ENCODE results near the gene ASAP3. TPM values are rescaled to one million over a fixed set of nuclear protein-coding genes. Genes with fewer than 3 reads are reported as not detected.

Gene ASAP3
- total RNA-seq, 2 experiments from 2014 or later: 0.50 to 0.58 TPM

DNA sequence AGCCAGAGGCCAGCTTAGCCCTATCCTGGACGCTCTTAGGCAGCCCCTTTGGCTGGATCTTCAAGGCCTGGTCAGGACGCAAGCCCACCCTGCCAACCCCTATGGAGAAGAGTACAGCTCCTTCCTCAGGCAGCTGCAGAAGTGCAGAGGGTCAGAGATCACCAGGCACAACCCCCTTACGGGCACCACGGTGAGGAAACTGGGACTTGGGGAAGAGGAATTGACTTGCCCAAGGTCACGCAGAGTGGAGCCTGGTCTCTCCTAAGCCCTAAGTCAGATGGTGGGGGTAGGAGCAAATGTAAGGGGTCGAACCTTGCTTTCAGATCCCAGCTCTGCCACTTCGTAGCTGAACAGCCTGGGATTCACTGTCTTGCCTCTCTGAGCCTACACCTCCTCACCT, 43.4 kb upstream of the ASAP3 start:
- no peak overlapping the region for H3K27ac Mint-ChIP-seq
- intact Hi-C loops (cut with micrococcal nuclease): no loop called here

DNA sequence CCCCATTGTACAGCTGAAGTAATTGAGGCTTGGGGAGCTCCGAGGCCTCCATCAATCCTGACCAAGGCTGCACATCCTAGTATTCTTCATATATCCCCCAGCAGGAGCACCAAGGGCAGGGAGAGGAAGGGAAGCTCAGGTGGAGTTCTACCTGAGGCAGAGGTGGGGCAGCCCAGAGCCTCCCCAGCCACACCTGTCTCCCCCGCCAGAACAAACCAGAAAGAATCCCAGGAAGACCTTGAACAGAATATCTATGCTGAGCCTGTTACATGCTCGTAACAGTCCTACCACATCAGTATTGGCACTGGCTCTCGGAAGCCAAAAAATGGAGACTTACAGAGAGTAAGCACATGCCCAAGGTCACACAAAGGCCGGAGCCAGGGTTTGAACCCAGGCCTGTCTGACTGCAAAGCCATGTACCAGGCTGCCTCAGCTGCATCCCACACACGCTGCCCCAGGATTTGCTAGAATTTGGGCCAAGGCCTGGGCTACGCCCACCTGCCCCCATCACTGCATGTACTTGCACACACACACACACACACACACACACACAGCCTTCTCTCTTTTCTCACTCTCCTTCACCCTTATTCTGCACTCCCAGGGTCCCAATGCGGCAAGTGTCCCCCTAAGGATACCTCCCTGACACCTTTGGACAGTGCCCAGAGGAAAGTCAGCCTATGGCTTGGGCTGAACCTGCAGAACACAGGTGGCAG, 42.5 kb upstream of the ASAP3 start:
- peaks cover 67% of the 10 kb centered on the region for H3K4me1 Mint-ChIP-seq (ENCODE audit: low read depth)
- intact Hi-C loops (cut with micrococcal nuclease): no loop called here
- no peaks in the 10 kb centered on the region for H3K27me3 Mint-ChIP-seq
- CTCF ChIA-PET: interaction anchor here (1.9 to 11.2 kb wide), 4 partner anchors 13 to 111 kb away, joined by 7 to 170 read pairs (median 42); no protein-coding TSS in a partner anchor
- no peak overlapping the region for H3K27ac Mint-ChIP-seq
- POLR2A ChIA-PET: interaction anchor here (1.5 kb wide), 1 partner anchor 32 kb away, joined by 3 read pairs; no protein-coding TSS in a partner anchor
- H3K36me3 Mint-ChIP-seq: peaks cover 28% of the 10 kb centered on the region
- H3K9me3 Mint-ChIP-seq: no peaks in the 10 kb centered on the region
- no peak overlapping the region for H3K4me3 Mint-ChIP-seq
- DNase-seq: no peak

More for the DNA sequence above, 43.4 kb upstream of the ASAP3 start:
- POLR2A ChIA-PET: interaction anchor here (1.9 kb wide), 1 partner anchor 20 kb away, joined by 5 read pairs; no protein-coding TSS in a partner anchor
- H3K4me1 Mint-ChIP-seq (ENCODE audit: low read depth): peaks cover 76% of the 10 kb centered on the region
- no peak for DNase-seq
- no peaks in the 10 kb centered on the region for H3K9me3 Mint-ChIP-seq
- peaks cover 19% of the 10 kb centered on the region for H3K36me3 Mint-ChIP-seq
- H3K27me3 Mint-ChIP-seq: no peaks in the 10 kb centered on the region
- H3K4me3 Mint-ChIP-seq: no peak overlapping the region
- CTCF ChIA-PET: interaction anchor here (1.2 to 11.2 kb wide), 10 partner anchors 8 to 110 kb away, joined by 3 to 170 read pairs (median 6); partner anchors contain the start of gene ASAP3

GRCh38 chr1:23525558-23526250, 41.7 kb upstream of the ASAP3 start:
- H3K27ac Mint-ChIP-seq: peak overlapping the region; percentile 32
- H3K4me1 Mint-ChIP-seq (ENCODE audit: low read depth): peaks cover 62% of the 10 kb centered on the region
- H3K9me3 Mint-ChIP-seq: no peaks in the 10 kb centered on the region
- DNase-seq: peak; percentile 31
- peak overlapping the region; percentile 6 for H3K4me3 Mint-ChIP-seq
- intact Hi-C loops (cut with micrococcal nuclease): no loop called here
- ChIA-PET CTCF (interaction anchor here (0.7 to 11.2 kb wide), 7 partner anchors 8 to 112 kb away, joined by 3 to 170 read pairs (median 4); no protein-coding TSS in a partner anchor), POLR2A (interaction anchor here (1.1 to 1.7 kb wide), 3 partner anchors 10 to 32 kb away, joined by 3 to 4 read pairs (median 4); no protein-coding TSS in a partner anchor)
- H3K36me3 Mint-ChIP-seq: peaks cover 32% of the 10 kb centered on the region
- no peaks in the 10 kb centered on the region for H3K27me3 Mint-ChIP-seq

DNA sequence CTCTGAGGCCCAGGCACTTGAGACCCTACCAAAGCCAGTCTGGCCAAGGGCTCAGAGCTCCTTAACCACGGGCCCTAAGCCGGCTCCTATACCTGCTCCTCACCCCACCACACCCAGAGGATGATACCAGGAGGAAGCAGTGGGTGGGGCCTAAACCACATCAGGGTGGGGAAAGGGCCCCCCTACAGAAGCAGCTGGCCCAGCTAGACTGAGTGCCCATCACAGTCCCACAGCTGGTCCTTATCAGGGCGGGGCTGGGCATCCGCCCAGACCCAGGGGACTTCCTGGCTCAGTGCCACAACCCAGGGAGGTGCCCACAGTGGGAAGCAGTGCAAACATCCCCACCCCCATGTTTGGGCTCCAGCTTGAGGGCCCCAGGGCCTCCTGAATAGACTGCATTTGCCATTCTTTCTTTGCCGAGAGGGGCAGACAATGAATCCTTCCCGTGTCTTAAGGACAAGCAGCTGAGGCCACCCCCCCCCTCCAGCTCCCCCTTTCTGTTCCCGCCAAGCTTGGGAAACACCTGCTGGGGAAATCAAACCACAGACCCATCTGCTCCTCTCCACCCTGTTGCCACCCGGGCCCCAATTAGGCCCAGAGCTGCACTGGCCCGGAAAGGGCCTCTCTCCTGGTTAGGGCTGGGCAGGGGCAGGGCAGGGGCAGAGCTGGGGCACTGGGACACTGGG, 40.9 kb upstream of the ASAP3 start:
- no peaks in the 10 kb centered on the region for H3K27me3 Mint-ChIP-seq
- H3K36me3 Mint-ChIP-seq: peaks cover 32% of the 10 kb centered on the region
- intact Hi-C loops (cut with micrococcal nuclease): no loop called here
- no peak overlapping the region for H3K4me3 Mint-ChIP-seq
- POLR2A ChIA-PET: interaction anchor here (1.1 to 1.7 kb wide), 3 partner anchors 9 to 17 kb away, joined by 4 read pairs; no protein-coding TSS in a partner anchor
- peak; percentile 38 for DNase-seq
- CTCF ChIA-PET: interaction anchor here (0.7 to 11.2 kb wide), 7 partner anchors 9 to 113 kb away, joined by 3 to 170 read pairs (median 4); no protein-coding TSS in a partner anchor
- H3K9me3 Mint-ChIP-seq: no peaks in the 10 kb centered on the region
- peaks cover 62% of the 10 kb centered on the region for H3K4me1 Mint-ChIP-seq (ENCODE audit: low read depth)
- H3K27ac Mint-ChIP-seq: peak overlapping the region; percentile 33

GRCh38 chr1:23524163-23524562, 40.2 kb upstream of the ASAP3 start:
- Mint-ChIP-seq H3K9me3 (no peaks in the 10 kb centered on the region), H3K36me3 (peaks cover 29% of the 10 kb centered on the region), H3K4me3 (no peak overlapping the region), H3K4me1 (ENCODE audit: low read depth) (peaks cover 56% of the 10 kb centered on the region), H3K27me3 (no peaks in the 10 kb centered on the region), H3K27ac (no peak overlapping the region)
- ChIA-PET CTCF (interaction anchor here (1.3 to 11.2 kb wide), 5 partner anchors 10 to 113 kb away, joined by 4 to 170 read pairs (median 11); no protein-coding TSS in a partner anchor), POLR2A (interaction anchor here (1.4 to 1.7 kb wide), 2 partner anchors 8 to 9 kb away, joined by 4 read pairs; no protein-coding TSS in a partner anchor)
- no peak for DNase-seq
- intact Hi-C loops (cut with micrococcal nuclease): no loop called here

DNA sequence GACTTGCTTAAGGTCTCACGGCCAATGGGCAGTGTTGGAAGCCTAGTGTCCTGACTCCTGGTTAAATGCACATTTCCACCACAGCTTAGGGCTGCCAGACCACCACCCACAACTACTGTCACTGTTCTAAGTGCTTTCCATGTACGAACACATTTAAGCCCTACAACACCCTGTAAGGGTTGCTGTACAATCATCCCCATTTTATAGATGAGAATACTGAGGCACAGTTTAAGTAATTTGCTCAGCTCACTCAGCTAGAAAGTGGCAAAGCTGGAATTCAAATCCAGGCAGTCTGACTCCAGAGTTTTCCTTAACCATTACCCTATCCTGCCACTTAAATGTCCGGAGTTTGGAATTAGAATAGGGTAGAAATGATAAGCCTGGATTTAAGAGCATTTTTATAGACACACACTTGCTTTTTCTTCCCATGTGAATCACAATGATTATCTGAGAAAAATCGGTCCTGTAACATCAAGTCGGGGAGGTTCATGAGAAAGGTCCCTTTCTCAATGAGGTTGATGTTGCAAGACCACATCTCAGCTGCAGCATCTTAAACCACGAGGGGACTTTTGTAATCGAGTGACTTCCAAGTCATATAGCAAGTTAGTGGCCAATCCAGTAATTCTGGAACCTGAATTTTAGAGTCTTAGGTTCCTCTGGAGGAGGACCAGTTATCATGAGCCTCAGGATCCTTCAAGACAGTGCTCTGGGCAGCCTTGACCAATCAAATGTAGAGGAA, 38.4 kb upstream of the ASAP3 start:
- peaks cover 39% of the 10 kb centered on the region for H3K36me3 Mint-ChIP-seq
- POLR2A ChIA-PET: no interaction called here

DNA sequence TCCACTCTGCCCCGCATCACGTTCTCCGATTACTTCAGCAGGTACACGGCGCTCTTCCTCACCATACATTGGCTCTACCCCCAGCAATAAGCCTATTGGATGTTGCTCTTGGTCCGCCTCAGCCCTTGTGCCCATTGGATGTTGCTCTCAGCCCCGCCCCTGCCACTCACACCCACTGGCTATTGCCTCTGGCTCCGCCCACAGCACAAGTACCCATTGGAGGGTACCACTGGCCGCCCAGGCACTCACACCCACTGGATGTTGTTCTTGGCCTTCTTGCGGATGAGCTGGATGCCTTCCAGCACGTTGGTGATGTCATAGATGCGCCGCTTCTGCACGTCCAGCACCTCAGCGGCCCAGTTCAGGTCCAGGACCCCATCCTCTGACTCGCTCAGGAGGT, 37.6 kb upstream of the ASAP3 start:
- intact Hi-C loops (cut with micrococcal nuclease): no loop called here
- Mint-ChIP-seq H3K4me1 (ENCODE audit: low read depth) (peaks cover 31% of the 10 kb centered on the region), H3K27me3 (no peaks in the 10 kb centered on the region), H3K9me3 (no peaks in the 10 kb centered on the region), H3K36me3 (peaks cover 46% of the 10 kb centered on the region), H3K27ac (no peak overlapping the region), H3K4me3 (no peak overlapping the region)
- no peak for DNase-seq
- ChIA-PET POLR2A (no interaction called here), CTCF (interaction anchor here (2.6 kb wide), 1 partner anchor 24 kb away, joined by 24 read pairs; no protein-coding TSS in a partner anchor)

More for the DNA sequence above, 38.4 kb upstream of the ASAP3 start:
- Mint-ChIP-seq H3K9me3 (no peaks in the 10 kb centered on the region), H3K4me1 (ENCODE audit: low read depth) (peaks cover 39% of the 10 kb centered on the region), H3K4me3 (no peak overlapping the region), H3K27ac (no peak overlapping the region), H3K27me3 (no peaks in the 10 kb centered on the region)
- intact Hi-C loops (cut with micrococcal nuclease): loop anchor here (1.0 kb wide), 1 partner anchor 11 kb away; no protein-coding TSS in a partner anchor
- CTCF ChIA-PET: interaction anchor here (0.6 to 2.6 kb wide), 5 partner anchors 11 to 154 kb away, joined by 3 to 24 read pairs (median 4); no protein-coding TSS in a partner anchor
- peak; percentile 34 for DNase-seq

- no peaks in the 10 kb centered on the region for H3K27me3 Mint-ChIP-seq
These were observed 33.6 kb upstream of the ASAP3 start for GRCh38 chr1:23517581-23517980.

GRCh38 chr1:23515905-23516304, 31.9 kb upstream of the ASAP3 start:
- no peaks in the 10 kb centered on the region for H3K27me3 Mint-ChIP-seq
- ChIA-PET POLR2A (interaction anchor here (0.7 to 1.5 kb wide), 2 partner anchors 9 to 12 kb away, joined by 3 to 4 read pairs; no protein-coding TSS in a partner anchor), CTCF (interaction anchor here (0.6 to 6.2 kb wide), 4 partner anchors 10 to 172 kb away, joined by 3 to 45 read pairs (median 8); no protein-coding TSS in a partner anchor)
- H3K4me3 Mint-ChIP-seq: no peak overlapping the region
- no peak overlapping the region for H3K27ac Mint-ChIP-seq
- intact Hi-C loops (cut with micrococcal nuclease): no loop called here
- peaks cover 53% of the 10 kb centered on the region for H3K36me3 Mint-ChIP-seq
- no peaks in the 10 kb centered on the region for H3K4me1 Mint-ChIP-seq (ENCODE audit: low read depth)
- no peak for DNase-seq
- H3K9me3 Mint-ChIP-seq: no peaks in the 10 kb centered on the region

More at GRCh38 chr1:23517581-23517980, 33.6 kb upstream of the ASAP3 start:
- Mint-ChIP-seq H3K4me3 (no peak overlapping the region), H3K9me3 (no peaks in the 10 kb centered on the region), H3K27ac (no peak overlapping the region), H3K4me1 (ENCODE audit: low read depth) (peaks cover 2% of the 10 kb centered on the region), H3K36me3 (peaks cover 59% of the 10 kb centered on the region)
- DNase-seq: no peak
- intact Hi-C loops (cut with micrococcal nuclease): no loop called here
- POLR2A ChIA-PET: no interaction called here
- CTCF ChIA-PET: interaction anchor here (0.8 to 6.2 kb wide), 2 partner anchors 12 to 21 kb away, joined by 3 to 45 read pairs; no protein-coding TSS in a partner anchor

DNA sequence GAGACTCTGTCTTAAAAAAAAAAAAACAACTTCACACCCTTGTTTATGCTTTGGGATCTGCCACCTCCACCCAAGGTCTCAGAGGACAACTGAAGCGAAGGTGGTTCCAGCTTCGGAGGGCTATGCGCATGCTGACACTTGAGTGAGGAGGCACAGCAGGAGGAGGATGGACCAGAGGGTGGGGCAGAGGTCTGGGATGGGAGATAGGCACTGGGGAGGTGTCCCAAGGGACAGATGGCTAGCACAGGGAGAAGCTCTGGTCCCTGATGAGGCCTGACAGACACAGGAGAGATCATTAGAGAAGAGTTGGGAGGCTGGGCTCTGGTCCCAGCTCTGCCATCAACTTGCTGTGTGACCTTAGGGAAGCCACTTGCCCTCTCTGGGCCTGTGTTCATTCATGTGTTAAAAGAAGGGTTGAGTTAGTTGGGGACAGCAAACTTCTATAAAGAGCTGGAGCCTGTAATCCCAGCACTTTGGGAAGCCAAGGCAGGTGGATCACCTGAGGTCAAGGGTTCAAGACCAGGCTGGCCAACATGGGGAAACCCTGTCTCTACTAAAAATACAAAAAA, 30.2 kb upstream of the ASAP3 start:
- Mint-ChIP-seq H3K27me3 (no peaks in the 10 kb centered on the region), H3K4me3 (no peak overlapping the region), H3K36me3 (peaks cover 63% of the 10 kb centered on the region), H3K9me3 (no peaks in the 10 kb centered on the region), H3K4me1 (ENCODE audit: low read depth) (no peaks in the 10 kb centered on the region), H3K27ac (no peak overlapping the region)
- intact Hi-C loops (cut with micrococcal nuclease): no loop called here
- no peak for DNase-seq
- CTCF ChIA-PET: interaction anchor here (2.4 to 6.2 kb wide), 2 partner anchors 17 to 26 kb away, joined by 11 to 45 read pairs; no protein-coding TSS in a partner anchor
- POLR2A ChIA-PET: no interaction called here
